Activated CD8-positive, alpha-beta memory T cell treated with anti-CD3 and anti-CD28 coated beads, Interleukin-2, amount 50 U/mL, for 48 hours (primary cell): Measurements from ENCODE around the gene PLPPR1.
A peak's percentile ranks its signal among the peaks of the same experiment; 100 is the strongest.
"Not testable (repeated sequence)": the region's sequence is repeated elsewhere in the genome, so short reads cannot be mapped to it uniquely, and the experiment has no call there.

ENCODE experiments used
- DNase-seq: peaks from one replicate; pipeline ENCODE4 v3.0.0-alpha.2; 2020

The PLPPR1 gene

GRCh38 chr9:101050650-101051049 is 22.1 kb downstream of the PLPPR1 start:
- DNase-seq: no peak

GRCh38 chr9:101054657-101055056 is 26.1 kb downstream of the PLPPR1 start:
- no peak for DNase-seq

GRCh38 chr9:101055516-101055915 is 27.0 kb downstream of the PLPPR1 start:
- DNase-seq: no peak

DNA sequence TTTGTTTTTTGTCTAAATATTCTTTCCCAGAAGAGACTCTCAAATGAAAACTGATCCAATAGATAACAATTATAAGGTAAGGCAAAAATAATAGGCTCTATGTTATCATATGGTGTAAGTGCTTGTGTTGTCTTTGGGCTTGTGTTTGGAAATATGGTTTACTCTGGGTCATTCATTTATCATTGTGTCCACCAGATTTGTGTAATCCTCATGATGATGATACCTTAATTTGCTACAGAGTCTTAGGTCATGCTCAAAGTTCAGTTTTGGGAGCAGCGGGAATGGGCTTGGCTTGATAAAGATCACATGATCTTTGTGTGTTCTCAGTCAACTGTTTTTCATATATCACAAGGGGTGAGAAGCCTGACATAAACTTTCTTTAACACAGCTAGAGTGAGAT is 34.2 kb downstream of the PLPPR1 start:
- no peak for DNase-seq

DNA sequence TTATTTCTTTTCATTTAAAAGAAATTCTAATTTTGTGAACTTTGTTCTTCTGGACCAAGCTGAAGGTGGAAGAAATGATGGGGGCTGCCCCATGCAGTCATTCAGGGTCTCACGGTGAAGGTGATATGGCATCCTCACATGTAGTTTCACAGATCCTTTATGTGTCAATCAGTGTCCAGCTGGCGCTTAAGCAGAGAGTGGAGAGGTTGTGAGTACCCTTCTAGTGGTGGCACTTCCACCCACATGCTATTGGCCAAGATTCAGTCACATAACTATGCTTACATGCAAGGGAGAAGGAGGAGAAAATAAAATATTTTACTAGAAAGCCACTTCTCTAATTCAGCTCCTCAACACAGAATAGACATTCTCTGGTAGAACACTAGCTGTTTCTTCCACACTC is 34.7 kb downstream of the PLPPR1 start:
- no peak for DNase-seq

DNA sequence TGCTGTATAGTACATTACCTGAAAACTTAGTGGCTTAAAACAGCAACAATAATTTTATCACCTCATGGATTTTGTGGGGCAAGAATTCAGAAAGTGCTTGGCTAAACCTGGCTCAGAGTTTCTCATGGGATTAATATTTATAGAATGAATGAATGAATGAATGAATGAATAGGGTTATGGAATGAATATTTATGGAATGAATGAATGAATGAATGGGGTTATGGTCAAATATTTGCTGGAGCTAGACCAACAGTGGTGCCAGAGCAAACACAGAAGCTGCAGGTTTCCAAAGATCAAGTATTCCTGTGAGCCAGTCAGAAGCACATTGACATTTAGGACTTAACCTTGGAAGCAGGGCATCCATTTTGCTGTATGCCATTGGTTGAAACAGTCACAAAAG is 35.7 kb downstream of the PLPPR1 start:
- no peak for DNase-seq

DNA sequence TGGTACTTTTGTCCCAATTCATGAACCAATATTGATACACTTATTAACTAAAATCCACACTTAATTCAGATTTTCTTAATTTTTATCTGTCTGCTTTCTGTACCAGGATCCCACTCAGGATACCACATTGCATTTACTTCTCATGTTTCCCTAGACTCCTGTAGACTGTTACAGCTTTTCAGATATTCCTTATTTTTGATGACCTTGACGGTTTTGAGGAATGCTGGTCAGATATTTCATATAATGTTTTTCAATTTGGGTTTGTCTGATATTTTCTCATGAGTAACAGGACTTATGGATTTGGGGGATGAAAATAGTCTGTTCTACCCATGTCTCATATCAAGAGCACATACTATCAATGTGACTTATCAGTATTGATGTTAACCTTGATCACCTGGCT is 37.4 kb downstream of the PLPPR1 start:
- DNase-seq: no peak

GRCh38 chr9:101068696-101069095 is 40.2 kb downstream of the PLPPR1 start:
- DNase-seq: no peak

DNA sequence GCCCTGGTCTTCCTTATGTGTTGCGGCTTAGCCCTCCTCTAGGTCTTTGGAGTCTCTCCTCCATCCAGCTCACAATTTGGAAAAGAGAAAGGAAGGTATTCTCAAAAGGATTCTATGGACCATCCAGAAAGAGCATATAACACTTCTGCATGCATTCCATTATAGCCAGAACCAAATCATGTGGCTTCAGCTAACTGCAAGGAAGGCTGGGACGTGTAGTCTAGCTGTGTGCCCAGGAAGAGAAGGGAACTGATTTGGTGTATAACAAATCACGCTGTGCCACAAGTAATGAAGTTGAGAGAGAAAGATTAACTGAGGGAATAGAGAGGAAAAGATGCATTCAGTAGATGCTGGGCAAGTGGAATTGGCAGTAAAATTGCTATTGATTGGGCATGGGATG is 43.7 kb downstream of the PLPPR1 start:
- DNase-seq: no peak

DNA sequence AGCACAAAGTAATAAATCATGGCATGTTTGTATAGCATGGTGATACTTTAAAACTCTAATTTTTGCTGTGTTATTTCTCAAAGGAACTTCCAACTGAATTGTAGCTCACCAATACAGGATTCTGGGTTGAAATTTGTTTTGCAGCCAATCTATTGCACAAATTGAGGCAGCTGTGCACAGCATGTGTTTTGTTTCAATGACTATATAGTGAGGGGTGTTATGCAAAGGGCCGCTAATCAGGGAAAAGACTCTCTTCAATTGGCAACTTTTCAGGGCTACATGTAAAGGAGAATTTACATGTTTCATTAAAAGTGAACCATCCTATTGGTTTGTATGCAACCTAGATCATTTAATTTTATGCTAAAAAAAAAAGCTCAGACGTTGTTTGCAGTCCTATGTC is 44.6 kb downstream of the PLPPR1 start:
- DNase-seq: no peak

- DNase-seq: no peak
These were observed 53.1 kb downstream of the PLPPR1 start for GRCh38 chr9:101081641-101082040.

- DNase-seq: no peak
These were observed 55.1 kb downstream of the PLPPR1 start for GRCh38 chr9:101083448-101084202.

GRCh38 chr9:101087426-101087825 is 58.9 kb downstream of the PLPPR1 start:
- DNase-seq: no peak

DNA sequence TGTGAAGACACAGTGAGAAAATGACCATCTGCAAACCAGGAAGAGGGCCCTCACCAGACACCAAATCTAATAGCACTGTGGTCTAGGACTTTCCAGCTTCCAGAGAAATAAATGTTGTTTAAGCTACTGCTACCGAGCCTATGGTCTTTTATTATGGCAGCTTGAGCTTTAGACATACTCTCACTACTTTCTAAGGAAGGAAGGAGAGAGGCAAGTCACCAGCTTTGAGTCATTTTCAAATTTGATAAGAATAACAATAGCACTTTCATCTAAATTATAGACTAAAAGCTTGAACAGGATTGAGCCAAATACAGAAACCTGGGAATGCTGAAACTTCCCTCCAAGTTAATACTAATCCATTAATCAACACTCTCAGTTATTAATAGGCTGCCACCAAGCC is 64.4 kb downstream of the PLPPR1 start:
- DNase-seq: no peak

GRCh38 chr9:101093620-101094019 is 65.1 kb downstream of the PLPPR1 start:
- no peak for DNase-seq

DNA sequence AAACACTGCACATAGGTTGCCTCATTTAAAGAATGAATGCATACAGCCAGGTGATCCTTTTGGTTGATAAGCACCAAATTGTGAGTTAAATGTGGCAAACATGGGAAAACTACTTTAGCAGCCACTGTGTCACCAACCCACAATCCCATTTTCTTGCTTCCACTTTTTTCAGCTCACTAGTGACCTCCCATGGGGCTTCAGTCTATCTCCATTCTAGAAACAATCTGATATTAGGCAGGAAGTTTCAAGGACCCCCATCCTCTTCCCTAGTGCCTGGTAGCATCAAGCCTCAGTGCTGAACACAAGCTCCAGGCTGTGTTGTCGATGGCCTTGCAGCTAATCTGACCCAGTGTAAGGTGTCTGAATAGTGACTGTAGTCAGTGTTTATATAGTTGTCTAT is 66.2 kb downstream of the PLPPR1 start:
- DNase-seq: no peak

DNA sequence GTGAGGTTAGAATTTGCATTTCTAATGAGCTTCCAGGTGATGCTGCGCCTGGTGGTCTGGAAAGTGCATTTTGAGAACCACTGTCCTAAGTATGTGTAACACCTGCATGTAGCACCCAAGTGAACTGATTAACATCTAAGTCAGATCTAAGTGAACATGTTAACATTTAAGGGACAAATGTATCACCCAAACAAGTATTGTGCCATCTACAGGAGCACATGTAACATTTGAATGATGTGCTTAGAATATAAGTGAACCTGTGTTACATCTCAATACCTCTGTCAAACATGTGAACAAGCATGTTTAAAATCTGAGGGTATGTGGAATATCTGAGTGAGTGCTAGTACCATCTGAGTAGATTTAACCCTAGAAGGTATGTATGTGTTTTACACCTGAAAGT is 68.7 kb downstream of the PLPPR1 start:
- no peak for DNase-seq

DNA sequence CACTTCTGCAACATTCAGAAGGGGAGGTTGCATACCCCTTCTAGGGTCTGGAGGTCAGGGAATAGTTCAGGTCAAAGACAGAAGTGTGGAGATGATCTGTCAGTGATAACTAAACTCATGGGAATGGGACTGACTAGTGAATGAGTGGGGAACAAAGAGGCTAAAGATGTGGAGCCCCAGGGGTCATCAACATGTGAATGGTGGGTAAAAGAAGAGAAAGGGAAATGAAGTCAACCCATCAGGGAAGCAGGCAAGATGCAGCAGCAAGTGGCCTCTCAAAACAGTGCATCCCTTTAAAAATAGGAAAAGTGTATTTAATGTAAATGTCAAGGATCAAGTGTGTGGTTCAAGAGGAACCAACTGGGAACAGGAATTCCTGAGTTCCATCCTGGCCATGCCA is 69.9 kb downstream of the PLPPR1 start:
- DNase-seq: no peak

DNA sequence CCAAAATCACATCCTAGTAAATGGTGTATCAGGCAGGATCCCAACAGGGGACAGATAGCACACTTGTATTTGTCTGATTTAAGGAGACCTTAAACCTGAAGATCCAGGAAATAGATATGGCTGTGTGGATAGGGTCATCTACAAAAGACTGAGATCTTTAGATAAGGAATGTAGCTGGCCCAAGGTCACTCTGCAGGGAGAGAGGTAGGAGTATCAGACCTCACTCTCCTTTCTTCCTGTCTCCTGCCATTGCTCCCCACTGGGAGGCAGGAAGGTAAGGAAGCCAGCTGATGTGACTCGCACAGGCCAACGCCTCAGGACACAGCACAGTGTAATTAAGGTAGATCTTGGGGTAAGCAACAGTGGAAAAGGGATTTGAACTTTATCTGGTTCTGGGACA is 85.8 kb downstream of the PLPPR1 start:
- DNase-seq: no peak

DNA sequence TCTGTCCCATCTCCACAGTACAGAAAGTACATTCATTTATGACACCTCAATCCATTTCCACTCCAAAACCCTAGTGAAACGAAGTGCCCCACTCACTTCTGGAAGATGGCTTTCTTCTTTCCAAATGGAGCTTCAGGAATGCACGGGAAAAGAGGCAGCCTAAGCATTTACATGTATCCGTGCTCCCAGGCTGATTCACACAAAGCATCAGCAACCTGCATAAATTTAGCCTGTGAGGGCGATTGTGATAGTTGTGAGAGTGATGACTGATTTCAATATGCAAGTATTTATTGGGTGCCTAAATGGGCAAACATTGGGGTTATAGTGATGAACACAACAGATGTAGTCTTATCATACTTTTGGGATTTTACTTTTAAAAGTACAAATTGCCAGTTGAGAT is 86.6 kb downstream of the PLPPR1 start:
- DNase-seq: no peak

- DNase-seq: no peak
These were observed 88.6 kb downstream of the PLPPR1 start for GRCh38 chr9:101117161-101117560.

- peak; percentile 55 for DNase-seq
These were observed 90.8 kb downstream of the PLPPR1 start for GRCh38 chr9:101119206-101119819.

DNA sequence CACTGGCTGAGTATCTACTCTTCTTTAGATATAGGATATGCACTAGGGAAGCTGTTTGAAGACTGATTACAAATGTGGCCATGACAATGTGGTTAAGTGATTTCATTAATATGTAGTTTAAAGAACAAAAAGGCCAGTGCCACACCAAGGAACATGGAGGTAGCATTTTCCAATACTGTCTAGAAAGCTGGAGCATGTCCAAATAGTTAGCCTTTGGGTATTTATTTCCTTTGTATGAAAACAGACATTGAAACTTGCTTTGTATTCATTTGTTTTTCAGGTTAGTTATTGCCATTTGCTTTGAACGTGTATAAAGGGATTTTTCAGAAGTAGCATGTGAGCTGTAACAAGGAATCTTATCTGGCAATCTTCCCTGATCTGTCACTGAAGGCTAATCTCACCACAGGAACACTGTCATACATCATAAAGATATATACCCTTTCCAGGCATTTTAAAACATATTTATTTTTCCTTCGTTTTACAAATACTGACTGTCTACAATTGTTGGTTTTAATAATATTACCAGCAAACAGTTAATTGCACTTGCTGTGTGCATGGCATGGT is 93.4 kb downstream of the PLPPR1 start:
- DNase-seq: no peak

GRCh38 chr9:101126556-101126955 is 98.0 kb downstream of the PLPPR1 start:
- DNase-seq: no peak

GRCh38 chr9:101127369-101127768 is 98.8 kb downstream of the PLPPR1 start:
- DNase-seq: not testable (repeated sequence)
